HT1080 (cell line): ENCODE measurements around the gene WIPF2. TPM values are rescaled to one million over a fixed set of nuclear protein-coding genes. Genes with fewer than 3 reads are reported as not detected.
"Not testable (repeated sequence)": the region's sequence is repeated elsewhere in the genome, so short reads cannot be mapped to it uniquely, and the experiment has no call there.

ENCODE experiments used
- DNase-seq: peaks from one replicate; pipeline ENCODE4 v3.0.0-alpha.2; 2015; ENCODE audit warnings: low read depth
- total RNA-seq: library from RNA; depleted of rRNA; stranded (reverse); fragments of >200 nt; shearing (Covaris generic); gene quantifications from 2 replicates; pipeline ENCODE4 v1.2.3, GENCODE V29; 2014

Gene WIPF2
- total RNA-seq, 1 experiment from 2014 or later = 5.4 TPM

DNA sequence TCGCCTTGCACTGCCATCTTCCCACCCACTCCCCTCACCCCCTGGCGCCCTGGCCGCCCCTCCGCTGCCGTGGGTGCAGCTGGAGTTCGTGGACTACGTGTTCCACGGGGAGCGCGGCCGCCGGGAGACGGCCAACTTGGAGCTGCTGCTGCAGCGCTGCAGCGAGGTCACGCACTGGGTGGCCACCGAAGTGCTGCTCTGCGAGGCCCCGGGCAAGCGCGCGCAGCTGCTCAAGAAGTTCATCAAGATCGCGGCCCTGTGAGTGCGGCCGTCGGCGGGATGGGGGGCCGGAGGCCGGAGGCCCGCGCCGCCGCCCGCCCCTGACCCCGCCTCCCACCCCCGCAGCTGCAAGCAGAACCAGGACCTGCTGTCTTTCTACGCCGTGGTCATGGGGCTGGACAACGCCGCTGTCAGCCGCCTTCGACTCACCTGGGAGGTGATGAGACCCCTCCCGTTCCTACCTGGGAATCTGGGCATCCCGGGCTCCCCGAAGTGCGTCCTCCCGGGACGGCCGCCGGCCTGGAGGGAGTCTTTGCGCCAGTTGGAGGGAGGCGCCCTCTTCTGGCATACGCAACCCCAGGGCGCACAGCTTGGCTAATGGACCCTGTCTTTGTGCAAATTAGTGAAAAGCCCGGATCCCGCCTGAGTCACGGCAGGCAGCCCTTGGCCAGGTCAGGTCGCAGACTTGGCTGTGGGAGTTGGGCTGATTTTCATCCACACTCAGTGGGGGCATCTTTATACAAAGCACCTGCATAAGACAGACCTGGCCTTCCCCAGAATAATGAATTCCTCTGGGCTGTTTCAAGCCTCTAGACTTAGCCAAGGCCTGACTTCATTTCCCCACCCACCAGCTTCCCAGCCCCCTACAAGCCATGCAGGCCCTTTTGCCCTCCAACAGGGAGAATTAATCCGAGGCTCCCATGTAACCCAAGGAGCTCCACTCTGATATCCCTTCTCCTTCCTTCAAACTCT lies 27.6 kb upstream of the WIPF2 start:
- no peak for DNase-seq

DNA sequence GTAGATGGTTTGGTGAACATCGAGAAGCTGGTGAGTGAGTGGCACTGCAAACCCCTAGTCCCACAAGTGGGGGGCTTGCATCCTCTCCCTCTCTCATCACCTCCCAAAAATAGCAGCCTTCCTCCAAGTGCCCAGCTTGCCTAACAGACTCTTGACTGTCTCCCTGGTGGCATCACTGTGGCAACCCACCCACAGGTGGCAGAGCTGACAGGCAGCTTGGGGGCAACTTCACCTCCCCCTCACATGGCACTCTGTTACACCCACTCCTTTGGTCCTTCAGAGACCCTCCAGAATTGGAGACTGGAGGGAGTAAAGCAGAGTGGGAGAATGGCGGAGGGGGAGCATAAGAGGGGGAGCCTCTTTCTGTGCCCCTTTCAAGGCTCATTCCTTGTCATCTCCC lies 26.1 kb upstream of the WIPF2 start:
- DNase-seq = no peak

DNA sequence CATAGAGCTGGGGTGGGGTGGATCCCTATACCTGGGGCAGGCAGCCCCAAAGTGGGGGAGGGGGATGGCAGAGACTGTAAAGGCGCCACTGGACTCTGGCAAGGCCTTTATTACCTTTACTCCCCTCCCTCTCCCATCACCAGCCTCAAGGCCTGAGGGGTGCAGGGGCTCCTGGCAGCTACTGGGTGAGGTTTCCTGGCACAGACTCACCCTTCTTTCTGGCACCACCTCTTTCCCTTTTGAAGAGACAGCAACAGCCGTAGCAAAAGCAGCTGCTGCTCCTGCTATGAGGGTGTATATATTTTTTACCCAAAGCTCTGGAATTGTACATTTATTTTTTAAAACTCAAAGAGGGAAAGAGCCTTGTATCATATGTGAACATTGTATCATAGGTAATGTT lies 24.3 kb upstream of the WIPF2 start:
- no peak for DNase-seq

DNA sequence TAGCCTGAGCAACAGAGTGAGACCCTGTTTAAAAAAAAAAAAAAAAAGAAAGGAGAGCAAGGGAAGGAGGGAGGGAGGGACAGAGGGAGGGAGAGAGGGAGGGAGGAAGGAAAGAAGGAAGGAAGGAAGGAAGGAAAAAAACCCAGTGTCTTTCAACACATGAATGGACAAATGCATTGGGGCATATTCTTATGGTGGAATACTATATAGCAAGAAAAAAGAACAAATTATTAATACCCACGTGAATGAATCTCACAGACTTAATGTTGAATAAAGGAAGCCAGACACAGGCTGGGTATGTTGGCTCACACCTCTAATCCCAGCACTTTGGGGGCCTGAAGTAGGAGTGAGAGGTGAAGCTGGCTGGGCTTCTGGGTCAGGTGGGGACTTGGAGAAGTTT lies 21.6 kb upstream of the WIPF2 start:
- DNase-seq = no peak

DNA sequence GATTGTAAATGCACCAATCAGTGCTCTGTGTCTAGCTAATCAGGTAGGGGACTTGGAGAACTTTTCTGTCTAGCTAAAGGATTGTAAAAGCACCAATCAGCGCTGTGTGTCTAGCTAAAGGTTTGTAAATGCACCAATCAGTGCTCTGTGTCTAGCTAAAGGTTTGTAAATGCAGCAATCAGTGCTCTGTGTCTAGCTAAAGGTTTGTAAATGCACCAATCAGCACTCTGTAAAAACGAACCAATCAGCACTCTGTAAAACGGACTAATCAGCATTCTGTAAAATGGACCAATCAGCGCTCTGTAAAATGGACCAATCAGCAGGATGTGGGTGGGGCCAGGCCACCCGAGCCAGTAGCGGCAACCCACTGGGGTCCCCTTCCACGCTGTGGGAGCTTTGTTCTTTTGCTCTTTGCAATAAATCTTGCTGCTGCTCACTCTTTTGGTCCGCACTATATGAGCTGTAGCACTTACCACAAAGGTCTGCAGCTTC lies 21.1 kb upstream of the WIPF2 start:
- not testable (repeated sequence) for DNase-seq

DNA sequence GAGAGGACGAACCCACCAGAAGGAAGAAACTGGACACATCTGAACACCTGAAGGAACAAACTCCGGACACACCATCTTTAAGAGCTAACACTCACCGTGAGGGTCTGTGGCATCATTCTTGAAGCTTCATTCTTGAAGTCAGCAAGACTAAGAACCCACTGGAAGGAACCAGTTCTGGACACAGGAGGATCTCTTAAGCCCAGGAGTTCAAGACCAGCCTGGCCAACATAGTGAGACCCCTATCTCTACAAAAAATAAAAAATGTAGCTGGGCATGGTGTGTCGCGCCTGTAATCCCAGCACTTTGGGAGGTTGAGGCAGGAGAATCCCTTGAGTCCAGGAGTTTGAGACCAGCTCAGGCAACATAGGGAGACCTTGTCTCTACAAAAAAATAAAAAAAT lies 20.5 kb upstream of the WIPF2 start:
- no peak for DNase-seq

DNA sequence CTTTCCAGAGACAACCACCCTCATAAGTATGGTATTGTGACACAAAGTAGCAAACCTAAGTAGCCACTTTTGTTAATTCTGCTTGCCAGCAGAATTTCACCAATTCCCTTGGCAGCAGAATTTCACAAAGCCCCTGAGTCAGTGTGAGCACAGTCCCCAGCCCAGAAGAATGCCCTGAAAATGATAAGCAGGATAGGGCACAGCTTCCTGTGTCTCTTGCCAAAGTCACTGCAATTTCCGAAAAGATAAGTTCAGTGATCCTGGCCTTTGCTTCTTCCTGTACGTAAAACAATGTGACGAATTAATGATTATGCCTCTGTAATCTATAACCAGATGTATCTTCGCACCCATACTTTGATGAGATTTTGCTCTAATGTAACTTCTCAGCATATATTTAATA lies 16.0 kb upstream of the WIPF2 start:
- DNase-seq = no peak

DNA sequence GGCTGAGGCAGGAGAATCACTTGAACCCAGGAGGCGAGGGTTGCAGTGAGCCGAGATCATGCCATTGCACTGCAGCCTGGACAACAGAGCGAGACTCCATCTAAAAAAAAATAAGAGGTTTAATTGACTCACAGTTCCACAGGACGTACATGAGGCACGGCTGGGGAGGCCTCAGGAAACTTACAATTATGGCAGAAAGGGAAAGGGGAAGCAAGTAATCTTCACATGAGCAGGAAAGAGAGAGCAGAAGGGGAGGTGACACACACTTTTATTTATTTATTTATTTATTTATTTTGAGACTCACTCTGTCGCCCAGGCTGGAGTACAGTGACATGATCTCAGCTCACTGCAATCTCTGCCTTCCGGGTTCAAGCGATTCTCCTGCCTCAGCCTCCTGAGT lies 12.9 kb upstream of the WIPF2 start:
- DNase-seq = not testable (repeated sequence)

DNA sequence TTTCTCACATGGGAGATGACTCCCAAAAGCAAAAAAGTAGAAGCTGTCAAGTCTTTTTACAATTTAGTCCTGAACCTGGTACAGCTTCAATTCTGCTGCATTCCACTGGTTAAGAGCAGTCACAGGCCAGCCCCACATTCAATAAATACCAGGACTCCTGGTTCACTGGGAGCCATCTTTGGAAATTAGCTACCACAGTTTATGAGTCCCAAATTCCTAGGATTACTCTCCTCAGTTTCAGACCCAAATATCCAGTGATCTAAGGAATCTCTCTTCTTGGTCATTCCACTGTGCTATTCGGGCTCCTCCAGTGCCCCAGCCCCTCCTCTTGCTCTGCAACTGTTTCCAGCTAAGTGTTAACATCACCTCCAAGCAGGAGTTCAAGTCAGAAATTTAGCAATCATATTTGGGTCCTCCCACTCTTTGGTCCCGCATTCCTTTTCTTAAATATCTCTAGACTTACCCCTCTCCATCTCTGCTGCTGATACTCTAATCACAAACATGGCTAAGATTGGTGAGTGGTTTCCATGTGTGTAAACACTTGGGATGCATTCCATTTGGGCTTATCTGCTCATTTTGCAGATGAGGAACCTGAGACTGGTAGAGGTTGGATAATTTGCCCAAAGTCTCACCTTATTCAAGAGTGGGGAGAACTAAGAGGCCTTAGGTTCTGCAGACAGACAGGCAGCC lies 9.6 kb upstream of the WIPF2 start:
- no peak for DNase-seq

DNA sequence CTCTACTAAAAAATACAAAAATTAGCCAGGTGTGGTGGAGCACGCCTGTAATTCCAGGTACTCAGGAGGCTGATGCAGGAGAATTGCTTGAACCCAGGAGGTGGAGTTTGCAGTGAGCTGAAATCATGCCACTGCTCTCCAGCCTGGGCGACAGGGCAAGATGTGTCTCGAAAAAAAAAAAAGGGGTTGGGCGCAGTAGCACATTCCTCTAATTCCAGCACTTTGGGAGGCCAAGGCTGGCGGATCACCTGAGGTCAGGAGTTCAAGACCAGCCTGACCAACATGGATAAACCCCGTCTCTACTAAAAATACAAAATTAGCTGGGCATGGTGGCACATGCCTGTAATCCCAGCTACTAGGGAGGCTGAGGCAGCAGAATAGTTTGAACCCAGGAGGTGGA lies 5.2 kb upstream of the WIPF2 start:
- DNase-seq = not testable (repeated sequence)

DNA sequence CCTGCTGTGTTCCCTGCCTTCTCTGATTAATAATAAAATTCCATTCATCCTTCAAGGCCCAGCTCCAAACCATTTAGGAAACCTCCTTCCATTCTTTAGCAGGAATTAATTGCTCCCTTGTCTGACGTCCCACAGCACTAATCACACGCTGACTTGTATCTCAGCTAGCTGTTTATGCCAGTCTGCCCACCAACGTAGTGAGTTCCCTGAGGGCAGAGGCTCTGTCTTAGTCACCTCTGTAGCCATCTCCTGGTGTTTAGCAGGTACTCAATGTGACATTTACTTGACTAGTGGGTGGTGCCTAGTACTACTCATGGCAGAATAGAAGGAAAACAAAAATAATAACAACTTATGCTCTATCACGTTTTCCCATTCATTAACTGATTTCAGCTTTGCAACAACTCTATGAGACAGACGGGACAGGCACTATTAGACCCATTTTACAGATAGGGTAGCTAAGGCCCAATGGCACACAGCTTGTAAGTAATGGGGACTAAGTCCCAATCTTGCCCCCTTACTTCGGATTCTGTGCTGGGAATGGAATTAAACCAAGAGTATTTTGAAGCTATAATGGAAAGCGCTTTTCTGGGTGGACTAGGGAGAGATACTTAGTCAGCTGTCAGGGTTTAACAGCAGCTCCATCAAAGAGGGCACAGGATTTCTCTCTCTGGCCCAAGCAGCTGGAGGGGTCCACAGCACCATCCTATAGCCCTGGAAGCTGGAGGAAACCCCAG lies 931 bp upstream of the WIPF2 start:
- DNase-seq = no peak

DNA sequence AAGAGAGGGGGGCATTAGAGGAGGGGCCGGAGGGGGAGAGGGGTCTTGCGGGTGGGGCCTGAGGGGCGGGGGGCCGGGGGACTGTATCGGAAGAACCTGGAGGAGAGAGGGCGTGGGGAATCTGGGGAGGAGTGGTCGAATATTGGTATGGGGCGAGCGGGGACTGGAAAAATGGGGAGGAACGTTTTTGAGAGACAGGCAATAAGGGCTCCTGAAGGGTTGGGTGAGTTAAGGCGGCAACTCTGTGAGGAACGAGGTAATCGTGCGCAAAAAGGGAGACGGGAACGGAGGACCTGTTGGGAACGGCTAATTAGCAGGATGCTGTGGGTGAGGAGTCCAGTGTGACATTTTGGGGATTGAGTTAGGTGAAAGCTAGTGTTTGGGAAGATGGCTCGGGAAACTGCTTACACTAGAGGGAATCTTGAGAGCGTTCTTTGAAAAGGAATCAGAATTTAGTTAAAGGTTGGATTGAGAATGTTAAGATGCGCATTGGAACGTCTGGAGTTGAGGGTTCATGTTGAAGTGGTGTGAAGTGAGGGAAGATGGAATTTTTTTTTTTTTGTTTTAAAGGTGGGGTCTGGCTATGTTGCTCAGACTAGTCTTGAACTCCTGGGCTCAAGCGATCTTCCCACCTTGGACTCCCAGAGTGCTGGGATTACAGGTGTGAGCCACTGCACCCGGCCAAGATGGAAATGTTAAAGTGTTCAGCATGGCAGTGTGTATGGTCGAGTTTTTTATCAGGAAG lies 662 bp downstream of the WIPF2 start:
- DNase-seq = peak; percentile 62

DNA sequence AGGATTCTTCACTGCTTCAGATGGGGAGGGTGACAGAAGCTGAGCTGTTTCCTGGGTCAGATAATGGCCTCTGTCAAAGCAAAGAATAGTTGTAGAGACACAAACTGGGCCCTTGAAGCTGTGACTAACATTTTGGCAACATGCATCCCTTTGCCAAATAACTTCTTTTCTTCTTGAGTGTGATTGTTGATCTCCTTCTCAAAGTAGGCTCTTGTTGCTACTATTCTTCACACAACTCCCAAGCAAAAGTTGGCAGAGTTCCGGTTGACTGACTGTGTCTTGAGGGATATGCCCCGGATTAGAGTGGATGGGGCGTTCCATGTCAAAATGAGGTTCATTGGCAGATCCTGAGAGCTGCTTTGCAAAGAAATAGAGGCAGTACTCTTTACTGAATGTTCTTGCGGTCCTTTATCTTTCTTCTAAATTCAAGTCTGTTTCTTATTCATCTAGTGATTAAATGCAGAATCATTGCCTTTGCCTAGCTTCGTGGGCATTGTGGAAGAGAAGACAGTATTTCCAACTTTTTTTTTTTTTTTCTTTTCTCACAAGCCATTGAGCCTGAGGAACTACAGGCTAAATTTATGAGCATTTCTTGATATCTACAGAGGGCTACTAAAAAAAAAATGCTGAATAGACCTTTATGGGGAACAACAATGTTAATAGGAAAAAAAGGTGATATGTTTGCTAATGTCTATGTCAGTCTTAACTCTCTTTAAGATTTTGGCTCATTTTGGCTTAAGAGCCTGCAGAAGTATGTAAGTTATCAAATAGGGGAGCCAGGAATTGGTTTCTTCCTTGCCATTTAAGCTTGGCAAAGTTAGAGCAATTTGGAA lies 5.8 kb downstream of the WIPF2 start:
- no peak for DNase-seq

DNA sequence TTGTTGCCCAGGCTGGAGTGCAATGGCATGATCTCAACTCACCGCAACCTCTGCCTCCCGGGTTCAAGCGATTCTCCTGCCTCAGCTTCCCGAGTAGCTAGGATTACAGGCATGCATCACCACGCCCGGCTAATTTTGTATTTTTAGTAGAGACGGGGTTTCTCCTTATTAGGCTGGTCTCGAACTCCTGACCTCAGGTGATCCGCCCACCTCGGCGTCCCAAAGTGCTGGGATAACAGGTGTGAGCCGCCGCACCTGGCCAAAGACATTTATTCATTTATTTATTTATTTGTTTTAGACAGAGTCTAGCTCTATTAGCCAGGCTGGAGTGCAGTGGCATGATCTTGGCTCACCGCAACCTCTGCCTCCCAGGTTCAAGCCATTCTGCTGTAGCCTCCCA lies 10.0 kb downstream of the WIPF2 start:
- not testable (repeated sequence) for DNase-seq

DNA sequence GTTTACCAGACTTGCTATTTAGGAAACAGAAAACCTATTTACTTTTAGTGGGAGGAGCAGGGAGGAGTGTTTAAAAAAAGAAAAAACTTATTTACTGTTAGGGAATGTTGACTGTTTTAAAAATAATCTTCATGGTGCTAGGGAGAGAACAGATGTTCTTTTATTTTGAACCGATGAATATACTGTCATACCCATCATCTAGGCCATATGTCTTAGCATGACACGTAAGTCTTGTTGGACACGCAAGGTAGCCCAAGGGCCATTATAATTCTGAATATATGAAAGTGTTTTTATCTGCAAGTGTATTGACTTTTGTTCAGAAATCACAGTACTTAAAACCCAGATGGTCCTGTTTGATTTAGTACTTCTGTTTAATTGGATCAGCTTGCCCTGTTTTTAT lies 11.6 kb downstream of the WIPF2 start:
- DNase-seq = no peak

DNA sequence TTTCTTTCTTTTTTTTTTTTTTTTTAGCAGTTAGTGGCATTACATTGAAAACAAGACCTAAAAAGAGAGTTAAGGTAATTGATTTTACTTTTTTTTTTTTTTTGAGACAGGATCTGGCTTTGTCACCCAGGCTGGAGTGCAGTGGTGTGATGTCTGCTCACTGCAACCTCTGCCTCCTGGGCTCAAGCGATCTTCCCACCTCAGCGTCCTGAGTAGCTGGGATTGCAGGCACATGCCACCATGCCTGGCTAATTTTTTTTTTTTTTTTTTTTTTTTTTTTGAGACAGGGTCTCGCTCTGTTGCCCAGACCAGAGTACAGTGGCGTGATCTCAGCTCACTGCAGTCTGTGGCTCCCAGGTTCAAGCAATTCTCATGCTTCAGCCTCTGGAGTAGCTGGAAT lies 12.8 kb downstream of the WIPF2 start:
- DNase-seq = not testable (repeated sequence)

DNA sequence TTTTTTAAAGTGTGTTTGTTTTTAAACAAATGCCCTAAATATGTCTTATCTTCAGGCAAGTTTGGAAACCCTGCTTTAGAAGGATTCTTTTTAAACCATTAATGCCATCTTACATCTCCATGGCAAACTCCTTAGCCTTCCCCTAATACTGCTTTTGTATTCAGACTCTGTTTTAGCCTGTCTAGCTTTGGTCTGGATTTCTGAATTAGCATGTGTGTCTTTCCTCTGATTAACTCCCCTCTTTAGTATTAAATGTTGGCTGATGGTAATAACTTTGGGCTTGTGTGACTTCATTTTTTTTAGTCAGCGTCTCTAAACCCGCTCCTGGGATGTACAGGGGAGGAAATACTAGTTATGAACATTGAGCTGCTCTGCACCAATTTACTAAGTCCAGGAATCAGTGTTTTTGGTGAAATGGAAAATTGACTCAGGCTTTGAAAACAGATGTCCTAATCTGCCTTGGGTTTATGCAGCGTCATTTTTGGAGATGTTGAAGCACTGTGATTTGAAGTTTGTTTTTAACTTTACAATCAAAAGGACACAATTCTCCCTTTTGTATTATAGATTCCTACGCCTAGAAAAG lies 22.2 kb downstream of the WIPF2 start:
- no peak for DNase-seq

DNA sequence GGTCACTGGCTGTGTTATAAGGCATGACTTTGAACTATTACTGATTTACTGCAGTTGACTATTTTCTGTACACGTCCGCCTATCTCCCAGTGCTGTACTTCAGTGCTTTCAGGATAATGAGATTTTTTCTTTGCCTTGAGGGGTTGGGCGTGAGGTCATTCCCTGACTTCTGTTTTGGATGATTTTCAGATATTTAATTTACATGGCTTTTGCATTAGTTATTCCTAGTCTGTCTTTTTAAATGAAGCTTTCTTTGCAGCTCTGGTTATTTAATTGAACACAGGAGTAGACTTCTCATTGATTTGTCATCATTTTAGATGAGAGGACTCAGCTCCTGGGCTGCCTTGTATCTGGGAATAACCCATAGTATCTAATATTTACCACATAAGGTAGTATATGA lies 23.7 kb downstream of the WIPF2 start:
- no peak for DNase-seq

DNA sequence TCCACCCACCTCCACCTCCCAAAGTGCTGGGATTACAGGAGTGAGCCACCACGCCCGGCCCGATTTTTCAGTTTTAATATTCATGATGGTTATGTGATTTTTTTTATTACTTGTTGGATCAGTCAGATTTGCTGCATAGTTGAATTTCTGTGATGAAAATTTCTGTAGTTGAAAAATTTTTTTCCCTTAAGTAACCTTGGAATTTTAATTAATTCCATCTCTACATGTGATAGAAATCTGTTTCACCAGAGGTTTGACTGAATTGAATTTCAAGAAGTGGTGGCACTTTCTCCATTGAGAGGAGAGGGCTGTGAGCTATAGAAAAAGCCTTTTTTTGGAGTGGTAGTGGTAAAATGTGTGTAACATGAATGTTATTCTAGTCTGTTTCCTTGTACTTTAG lies 24.7 kb downstream of the WIPF2 start:
- DNase-seq = no peak

DNA sequence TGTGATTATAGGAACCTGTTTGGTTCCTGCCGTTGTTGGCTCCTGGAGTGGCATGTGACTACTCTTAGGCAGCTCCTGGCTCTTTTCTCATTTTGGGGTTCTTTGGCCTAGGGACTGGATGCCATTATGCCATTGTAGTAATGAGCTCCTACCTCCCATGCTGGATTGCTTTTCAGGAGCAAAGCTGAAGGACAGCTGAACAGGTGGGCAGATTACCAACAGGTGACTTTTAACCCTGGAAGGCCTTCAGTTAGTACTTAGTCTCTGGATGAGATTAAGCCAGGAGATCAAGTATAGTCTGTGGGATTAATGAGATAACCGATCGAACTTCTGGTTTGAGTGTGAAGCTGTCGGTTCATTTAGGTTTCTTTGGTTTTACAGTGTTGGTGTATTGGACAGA lies 25.2 kb downstream of the WIPF2 start:
- no peak for DNase-seq
